GM23338 (cell line): ENCODE results near the gene BICD2. TPM values are rescaled to one million over a fixed set of nuclear protein-coding genes. Genes with fewer than 3 reads are reported as not detected.

Experiments used
- ATAC-seq: fragments of 200-7000 bp; cut with Tn5 transposase; 3 replicates; pipeline ENCODE4 v1.9.1; 2020
- DNase-seq: peaks from one replicate; pipeline ENCODE4 v3.0.0-alpha.2; 2015; ENCODE audit warnings: low spot score
- H2AFZ ChIP-seq: fragments of 200-600 bp; sonication (generic); 2 replicates; pipeline ENCODE4 v1.8.0; 2016; ENCODE audit warnings: antibody characterized with exemption, mild to moderate bottlenecking, moderate library complexity
- H3F3A ChIP-seq: fragments of 200-600 bp; sonication (generic); replicated peaks from 2 replicates; pipeline ENCODE4 v1.8.0; 2017; ENCODE audit warnings: antibody characterized with exemption, mixed run types, low read depth
- H3K27ac ChIP-seq: fragments of 200-600 bp; sonication (generic); 2 replicates; pipeline ENCODE4 v1.6.1; 2016; ENCODE audit warnings: low read depth
- H3K27me3 ChIP-seq: fragments of 200-600 bp; sonication (generic); 2 replicates; pipeline ENCODE4 v1.8.0; 2016; ENCODE audit warnings: mild to moderate bottlenecking, mixed run types, moderate library complexity; ENCODE audit not compliant: insufficient read depth
- H3K36me3 ChIP-seq: fragments of 200-600 bp; sonication (generic); 2 replicates; pipeline ENCODE4 v1.8.0; 2016; ENCODE audit warnings: mild to moderate bottlenecking; ENCODE audit not compliant: insufficient read depth
- H3K4me1 ChIP-seq: fragments of 200-600 bp; sonication (generic); 2 replicates; pipeline ENCODE4 v1.8.0; 2016; ENCODE audit warnings: mild to moderate bottlenecking, moderate library complexity; ENCODE audit not compliant: insufficient read depth
- H3K4me2 ChIP-seq: fragments of 200-600 bp; sonication (generic); 2 replicates; pipeline ENCODE4 v1.7.1; 2017; ENCODE audit warnings: mixed run types
- H3K4me3 ChIP-seq: fragments of 200-600 bp; sonication (generic); 2 replicates; pipeline ENCODE4 v1.6.1; 2016; ENCODE audit warnings: mixed run types
- H3K79me2 ChIP-seq: fragments of 200-600 bp; sonication (generic); replicated peaks from 2 replicates; pipeline ENCODE4 v1.8.0; 2017; ENCODE audit warnings: mild to moderate bottlenecking; ENCODE audit not compliant: insufficient read depth
- H3K9me2 ChIP-seq: fragments of 200-600 bp; sonication (generic); 2 replicates; pipeline ENCODE4 v1.8.0; 2017; ENCODE audit not compliant: insufficient read depth
- H4K20me1 ChIP-seq: fragments of 200-600 bp; sonication (generic); replicated peaks from 2 replicates; pipeline ENCODE4 v1.8.0; 2017; ENCODE audit warnings: mild to moderate bottlenecking; ENCODE audit not compliant: insufficient read depth
- H3K27ac Mint-ChIP-seq: 2 replicates; pipeline ENCODE4 v1.8.0; 2020; ENCODE audit warnings: inconsistent platforms, mild to moderate bottlenecking, moderate library complexity, mixed read lengths
- H3K27me3 Mint-ChIP-seq: 3 replicates; pipeline ENCODE4 v1.8.0; 2022; ENCODE audit warnings: low read depth, mild to moderate bottlenecking, moderate library complexity, mixed read lengths, inconsistent platforms; ENCODE audit not compliant: insufficient read depth, poor library complexity
- H3K36me3 Mint-ChIP-seq: 3 replicates; pipeline ENCODE4 v1.8.0; 2021; ENCODE audit warnings: low read depth, mild to moderate bottlenecking, inconsistent platforms, moderate library complexity, mixed read lengths
- H3K4me1 Mint-ChIP-seq: 3 replicates; pipeline ENCODE4 v1.8.0; 2020; ENCODE audit warnings: mild to moderate bottlenecking, inconsistent platforms, mixed read lengths
- H3K4me3 Mint-ChIP-seq: 3 replicates; pipeline ENCODE4 v1.8.0; 2021; ENCODE audit warnings: moderate library complexity, mild to moderate bottlenecking, inconsistent platforms, mixed read lengths
- H3K9me3 Mint-ChIP-seq: 3 replicates; pipeline ENCODE4 v1.8.0; 2020; ENCODE audit warnings: moderate library complexity, mild to moderate bottlenecking, inconsistent platforms, mixed read lengths
- JUNB ChIP-seq: IDR thresholded peaks from one replicate; pipeline ENCODE4 v1.6.1; 2016; ENCODE audit warnings: antibody characterized with exemption; ENCODE audit not compliant: unreplicated experiment
- NANOG ChIP-seq: IDR thresholded peaks from 2 replicates; pipeline ENCODE4 v1.6.1; 2016; ENCODE audit warnings: antibody characterized with exemption, borderline replicate concordance
- POLR2AphosphoS5 ChIP-seq: IDR thresholded peaks from 2 replicates; pipeline ENCODE4 v1.6.1; 2016; ENCODE audit warnings: antibody characterized with exemption, low read depth
- STAT1 ChIP-seq: IDR thresholded peaks from one replicate; pipeline ENCODE4 v1.6.1; 2016; ENCODE audit warnings: antibody characterized with exemption; ENCODE audit not compliant: unreplicated experiment
- ZNF114 ChIP-seq: fragments of 250-450 bp; sonication (Bioruptor Pico); IDR thresholded peaks from 2 replicates; pipeline ENCODE4 v1.5.0; 2020; ENCODE audit warnings: mild to moderate bottlenecking, moderate library complexity
- ZNF331 ChIP-seq: fragments of 250-450 bp; sonication (Bioruptor Pico); IDR thresholded peaks from 2 replicates; pipeline ENCODE4 v1.5.0; 2020; ENCODE audit warnings: low read depth, mild to moderate bottlenecking, moderate library complexity
- polyA plus RNA-seq: library from polyadenylated mRNA; unstranded; fragments of >200 nt; fragmentation: Nextera tagmentation; extraction: Ambion mirVana; gene quantifications from 2 replicates; pipeline ENCODE4 v1.2.1, GENCODE V29; 2016
- total RNA-seq: library from RNA; depleted of rRNA; stranded (reverse); fragments of >200 nt; shearing (Covaris generic); gene quantifications from 2 replicates; pipeline ENCODE4 v1.2.3, GENCODE V29; 2014
- TF ChIP-seq, protein P1 (sequence below): IDR thresholded peaks from 2 replicates; pipeline ENCODE4 v1.6.1; 2016; ENCODE audit warnings: antibody characterized with exemption
- TF ChIP-seq, protein P2 (sequence below): IDR thresholded peaks from one replicate; pipeline ENCODE4 v1.6.1; 2018; ENCODE audit warnings: antibody characterized with exemption; ENCODE audit not compliant: unreplicated experiment
- TF ChIP-seq, protein P3 (sequence below), 2 experiments: fragments of 200-600 bp in 1 of 2; sonication (generic) in 1 of 2; conservative IDR thresholded peaks; 2 replicates each; pipeline versions ENCODE4 v1.5.1 to v1.6.1; 2016 to 2017; ENCODE audit warnings: antibody characterized with exemption in 2 of 2, low read depth in 2 of 2, mild to moderate bottlenecking in 2 of 2, moderate library complexity in 1 of 2
- TF ChIP-seq, protein P4 (sequence below): fragments of 250-450 bp; sonication (Bioruptor Pico); IDR thresholded peaks from 2 replicates; pipeline ENCODE4 v1.5.0; 2020; ENCODE audit warnings: mild to moderate bottlenecking, moderate library complexity

BICD2 gene
- total and polyA plus RNA-seq, 2 experiments from 2014 or later: 8.7 to 34.3 TPM

GRCh38 chr9:92774274-92774673 lies 9.6 kb upstream of the BICD2 start:
- no peaks in the 10 kb centered on the region for H3K27me3 ChIP-seq
- no peaks in the 10 kb centered on the region for H3F3A ChIP-seq
- Mint-ChIP-seq H3K4me1 (peaks cover 8% of the 10 kb centered on the region), H3K4me3 (no peak overlapping the region), H3K9me3 (no peaks in the 10 kb centered on the region; the same call in 2 of the 3 replicates), H3K36me3 (no peaks in the 10 kb centered on the region), H3K27ac (no peak overlapping the region), H3K27me3 (no peaks in the 10 kb centered on the region)
- TF ChIP-seq NANOG: no peak
- H3K36me3 ChIP-seq: no peaks in the 10 kb centered on the region
- H3K4me2 ChIP-seq: no peak overlapping the region
- no peaks in the 10 kb centered on the region for H3K79me2 ChIP-seq
- H3K4me1 ChIP-seq: no peaks in the 10 kb centered on the region
- ATAC-seq (no peak), DNase-seq (no peak)
- no peak overlapping the region for H3K4me3 ChIP-seq
- 0 out of 2 replicates have a peak, but pooled peaks cover 3% of the 10 kb centered on the region for H3K9me2 ChIP-seq
- H4K20me1 ChIP-seq: no peaks in the 10 kb centered on the region
- no peak overlapping the region for H3K27ac ChIP-seq
- no peak overlapping the region for H2AFZ ChIP-seq

GRCh38 chr9:92773810-92774209 lies 9.2 kb upstream of the BICD2 start:
- Histone ChIP-seq H3K79me2 (no peaks in the 10 kb centered on the region), H3K4me1 (no peaks in the 10 kb centered on the region), H3K4me2 (no peak overlapping the region), H4K20me1 (no peaks in the 10 kb centered on the region), H3K9me2 (0 out of 2 replicates have a peak, but pooled peaks cover 3% of the 10 kb centered on the region), H3K36me3 (no peaks in the 10 kb centered on the region), H2AFZ (no peak overlapping the region), H3K4me3 (no peak overlapping the region), H3K27ac (no peak overlapping the region), H3K27me3 (no peaks in the 10 kb centered on the region), H3F3A (no peaks in the 10 kb centered on the region)
- Mint-ChIP-seq H3K9me3 (no peaks in the 10 kb centered on the region; the same call in 2 of the 3 replicates), H3K4me1 (peaks cover 8% of the 10 kb centered on the region), H3K4me3 (no peak overlapping the region), H3K27ac (no peak overlapping the region), H3K27me3 (no peaks in the 10 kb centered on the region), H3K36me3 (no peaks in the 10 kb centered on the region)
- no peak for DNase-seq
- TF ChIP-seq, protein P1, sequence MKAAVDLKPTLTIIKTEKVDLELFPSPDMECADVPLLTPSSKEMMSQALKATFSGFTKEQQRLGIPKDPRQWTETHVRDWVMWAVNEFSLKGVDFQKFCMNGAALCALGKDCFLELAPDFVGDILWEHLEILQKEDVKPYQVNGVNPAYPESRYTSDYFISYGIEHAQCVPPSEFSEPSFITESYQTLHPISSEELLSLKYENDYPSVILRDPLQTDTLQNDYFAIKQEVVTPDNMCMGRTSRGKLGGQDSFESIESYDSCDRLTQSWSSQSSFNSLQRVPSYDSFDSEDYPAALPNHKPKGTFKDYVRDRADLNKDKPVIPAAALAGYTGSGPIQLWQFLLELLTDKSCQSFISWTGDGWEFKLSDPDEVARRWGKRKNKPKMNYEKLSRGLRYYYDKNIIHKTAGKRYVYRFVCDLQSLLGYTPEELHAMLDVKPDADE: no peak
- TF ChIP-seq POLR2AphosphoS5 (no peak), NANOG (no peak), STAT1 (no peak), JUNB (no peak), ZNF114 (CRISPR knock-in tag) (no peak), ZNF331 (CRISPR knock-in tag) (no peak)
- TF ChIP-seq, protein P2, sequence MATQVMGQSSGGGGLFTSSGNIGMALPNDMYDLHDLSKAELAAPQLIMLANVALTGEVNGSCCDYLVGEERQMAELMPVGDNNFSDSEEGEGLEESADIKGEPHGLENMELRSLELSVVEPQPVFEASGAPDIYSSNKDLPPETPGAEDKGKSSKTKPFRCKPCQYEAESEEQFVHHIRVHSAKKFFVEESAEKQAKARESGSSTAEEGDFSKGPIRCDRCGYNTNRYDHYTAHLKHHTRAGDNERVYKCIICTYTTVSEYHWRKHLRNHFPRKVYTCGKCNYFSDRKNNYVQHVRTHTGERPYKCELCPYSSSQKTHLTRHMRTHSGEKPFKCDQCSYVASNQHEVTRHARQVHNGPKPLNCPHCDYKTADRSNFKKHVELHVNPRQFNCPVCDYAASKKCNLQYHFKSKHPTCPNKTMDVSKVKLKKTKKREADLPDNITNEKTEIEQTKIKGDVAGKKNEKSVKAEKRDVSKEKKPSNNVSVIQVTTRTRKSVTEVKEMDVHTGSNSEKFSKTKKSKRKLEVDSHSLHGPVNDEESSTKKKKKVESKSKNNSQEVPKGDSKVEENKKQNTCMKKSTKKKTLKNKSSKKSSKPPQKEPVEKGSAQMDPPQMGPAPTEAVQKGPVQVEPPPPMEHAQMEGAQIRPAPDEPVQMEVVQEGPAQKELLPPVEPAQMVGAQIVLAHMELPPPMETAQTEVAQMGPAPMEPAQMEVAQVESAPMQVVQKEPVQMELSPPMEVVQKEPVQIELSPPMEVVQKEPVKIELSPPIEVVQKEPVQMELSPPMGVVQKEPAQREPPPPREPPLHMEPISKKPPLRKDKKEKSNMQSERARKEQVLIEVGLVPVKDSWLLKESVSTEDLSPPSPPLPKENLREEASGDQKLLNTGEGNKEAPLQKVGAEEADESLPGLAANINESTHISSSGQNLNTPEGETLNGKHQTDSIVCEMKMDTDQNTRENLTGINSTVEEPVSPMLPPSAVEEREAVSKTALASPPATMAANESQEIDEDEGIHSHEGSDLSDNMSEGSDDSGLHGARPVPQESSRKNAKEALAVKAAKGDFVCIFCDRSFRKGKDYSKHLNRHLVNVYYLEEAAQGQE: no peak
- TF ChIP-seq, protein P3, sequence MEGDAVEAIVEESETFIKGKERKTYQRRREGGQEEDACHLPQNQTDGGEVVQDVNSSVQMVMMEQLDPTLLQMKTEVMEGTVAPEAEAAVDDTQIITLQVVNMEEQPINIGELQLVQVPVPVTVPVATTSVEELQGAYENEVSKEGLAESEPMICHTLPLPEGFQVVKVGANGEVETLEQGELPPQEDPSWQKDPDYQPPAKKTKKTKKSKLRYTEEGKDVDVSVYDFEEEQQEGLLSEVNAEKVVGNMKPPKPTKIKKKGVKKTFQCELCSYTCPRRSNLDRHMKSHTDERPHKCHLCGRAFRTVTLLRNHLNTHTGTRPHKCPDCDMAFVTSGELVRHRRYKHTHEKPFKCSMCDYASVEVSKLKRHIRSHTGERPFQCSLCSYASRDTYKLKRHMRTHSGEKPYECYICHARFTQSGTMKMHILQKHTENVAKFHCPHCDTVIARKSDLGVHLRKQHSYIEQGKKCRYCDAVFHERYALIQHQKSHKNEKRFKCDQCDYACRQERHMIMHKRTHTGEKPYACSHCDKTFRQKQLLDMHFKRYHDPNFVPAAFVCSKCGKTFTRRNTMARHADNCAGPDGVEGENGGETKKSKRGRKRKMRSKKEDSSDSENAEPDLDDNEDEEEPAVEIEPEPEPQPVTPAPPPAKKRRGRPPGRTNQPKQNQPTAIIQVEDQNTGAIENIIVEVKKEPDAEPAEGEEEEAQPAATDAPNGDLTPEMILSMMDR (conservative IDR thresholded peaks at IDR 0.05; ENCODE audit: low read depth in 2 of 2): no peak
- TF ChIP-seq, protein P4, sequence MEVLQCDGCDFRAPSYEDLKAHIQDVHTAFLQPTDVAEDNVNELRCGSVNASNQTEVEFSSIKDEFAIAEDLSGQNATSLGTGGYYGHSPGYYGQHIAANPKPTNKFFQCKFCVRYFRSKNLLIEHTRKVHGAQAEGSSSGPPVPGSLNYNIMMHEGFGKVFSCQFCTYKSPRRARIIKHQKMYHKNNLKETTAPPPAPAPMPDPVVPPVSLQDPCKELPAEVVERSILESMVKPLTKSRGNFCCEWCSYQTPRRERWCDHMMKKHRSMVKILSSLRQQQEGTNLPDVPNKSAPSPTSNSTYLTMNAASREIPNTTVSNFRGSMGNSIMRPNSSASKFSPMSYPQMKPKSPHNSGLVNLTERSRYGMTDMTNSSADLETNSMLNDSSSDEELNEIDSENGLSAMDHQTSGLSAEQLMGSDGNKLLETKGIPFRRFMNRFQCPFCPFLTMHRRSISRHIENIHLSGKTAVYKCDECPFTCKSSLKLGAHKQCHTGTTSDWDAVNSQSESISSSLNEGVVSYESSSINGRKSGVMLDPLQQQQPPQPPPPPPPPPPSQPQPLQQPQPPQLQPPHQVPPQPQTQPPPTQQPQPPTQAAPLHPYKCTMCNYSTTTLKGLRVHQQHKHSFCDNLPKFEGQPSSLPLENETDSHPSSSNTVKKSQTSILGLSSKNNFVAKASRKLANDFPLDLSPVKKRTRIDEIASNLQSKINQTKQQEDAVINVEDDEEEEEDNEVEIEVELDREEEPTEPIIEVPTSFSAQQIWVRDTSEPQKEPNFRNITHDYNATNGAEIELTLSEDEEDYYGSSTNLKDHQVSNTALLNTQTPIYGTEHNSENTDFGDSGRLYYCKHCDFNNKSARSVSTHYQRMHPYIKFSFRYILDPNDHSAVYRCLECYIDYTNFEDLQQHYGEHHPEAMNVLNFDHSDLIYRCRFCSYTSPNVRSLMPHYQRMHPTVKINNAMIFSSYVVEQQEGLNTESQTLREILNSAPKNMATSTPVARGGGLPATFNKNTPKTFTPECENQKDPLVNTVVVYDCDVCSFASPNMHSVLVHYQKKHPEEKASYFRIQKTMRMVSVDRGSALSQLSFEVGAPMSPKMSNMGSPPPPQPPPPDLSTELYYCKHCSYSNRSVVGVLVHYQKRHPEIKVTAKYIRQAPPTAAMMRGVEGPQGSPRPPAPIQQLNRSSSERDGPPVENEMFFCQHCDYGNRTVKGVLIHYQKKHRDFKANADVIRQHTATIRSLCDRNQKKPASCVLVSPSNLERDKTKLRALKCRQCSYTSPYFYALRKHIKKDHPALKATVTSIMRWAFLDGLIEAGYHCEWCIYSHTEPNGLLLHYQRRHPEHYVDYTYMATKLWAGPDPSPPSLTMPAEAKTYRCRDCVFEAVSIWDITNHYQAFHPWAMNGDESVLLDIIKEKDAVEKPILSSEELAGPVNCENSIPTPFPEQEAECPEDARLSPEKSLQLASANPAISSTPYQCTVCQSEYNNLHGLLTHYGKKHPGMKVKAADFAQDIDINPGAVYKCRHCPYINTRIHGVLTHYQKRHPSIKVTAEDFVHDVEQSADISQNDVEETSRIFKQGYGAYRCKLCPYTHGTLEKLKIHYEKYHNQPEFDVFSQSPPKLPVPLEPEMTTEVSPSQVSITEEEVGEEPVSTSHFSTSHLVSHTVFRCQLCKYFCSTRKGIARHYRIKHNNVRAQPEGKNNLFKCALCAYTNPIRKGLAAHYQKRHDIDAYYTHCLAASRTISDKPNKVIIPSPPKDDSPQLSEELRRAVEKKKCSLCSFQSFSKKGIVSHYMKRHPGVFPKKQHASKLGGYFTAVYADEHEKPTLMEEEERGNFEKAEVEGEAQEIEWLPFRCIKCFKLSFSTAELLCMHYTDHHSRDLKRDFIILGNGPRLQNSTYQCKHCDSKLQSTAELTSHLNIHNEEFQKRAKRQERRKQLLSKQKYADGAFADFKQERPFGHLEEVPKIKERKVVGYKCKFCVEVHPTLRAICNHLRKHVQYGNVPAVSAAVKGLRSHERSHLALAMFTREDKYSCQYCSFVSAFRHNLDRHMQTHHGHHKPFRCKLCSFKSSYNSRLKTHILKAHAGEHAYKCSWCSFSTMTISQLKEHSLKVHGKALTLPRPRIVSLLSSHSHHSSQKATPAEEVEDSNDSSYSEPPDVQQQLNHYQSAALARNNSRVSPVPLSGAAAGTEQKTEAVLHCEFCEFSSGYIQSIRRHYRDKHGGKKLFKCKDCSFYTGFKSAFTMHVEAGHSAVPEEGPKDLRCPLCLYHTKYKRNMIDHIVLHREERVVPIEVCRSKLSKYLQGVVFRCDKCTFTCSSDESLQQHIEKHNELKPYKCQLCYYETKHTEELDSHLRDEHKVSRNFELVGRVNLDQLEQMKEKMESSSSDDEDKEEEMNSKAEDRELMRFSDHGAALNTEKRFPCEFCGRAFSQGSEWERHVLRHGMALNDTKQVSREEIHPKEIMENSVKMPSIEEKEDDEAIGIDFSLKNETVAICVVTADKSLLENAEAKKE (CRISPR knock-in tag): no peak
- ATAC-seq: no peak
